ENCODE measurements around the gene NOP9. TPM values are rescaled to one million over a fixed set of nuclear protein-coding genes. Genes with fewer than 3 reads are reported as not detected.

NOP9 gene
- total RNA-seq, 1 experiment from 2014 or later = 39.4 TPM

- Histone ChIP-seq H3K9me2 (ENCODE audit: insufficient read depth) (no peaks in the 10 kb centered on the region), H3K27me3 (ENCODE audit: insufficient read depth, low read length) (no peaks in the 10 kb centered on the region), H3K9ac (ENCODE audit: low read length) (no peak overlapping the region), H3K4me3 (replicated peaks in 1 of 2; ENCODE audit: low read depth in 1 of 2, low read length in 2 of 2) (no peak overlapping the region), H4K20me1 (ENCODE audit: insufficient read depth) (no peaks in the 10 kb centered on the region), H3K9me3 (ENCODE audit: control insufficient read depth in 1 of 2, insufficient read depth in 1 of 2, low read depth in 1 of 2, low read length in 2 of 2) (no peaks in the 10 kb centered on the region), H3K79me2 (ENCODE audit: insufficient read depth, low read length) (no peaks in the 10 kb centered on the region), H2AFZ (ENCODE audit: low read depth, low read length, poor library complexity, severe bottlenecking) (no peak overlapping the region), H3K36me3 (ENCODE audit: control insufficient read depth in 1 of 2, insufficient read depth in 2 of 2, low read length in 2 of 2) (no peaks in the 10 kb centered on the region), H3K4me2 (ENCODE audit: low read length) (no peak overlapping the region), H3K27ac (ENCODE audit: low read depth, low read length) (no peak overlapping the region), H3K4me1 (ENCODE audit: control insufficient read depth in 1 of 2, insufficient read depth in 2 of 2, low read length in 2 of 2) (no peaks in the 10 kb centered on the region)
- ATAC-seq = no peak
- TF ChIP-seq RAD21 (IDR thresholded peaks at IDR 0.05; ENCODE audit: low read depth) (no peak), POLR2A (IDR thresholded peaks at IDR 0.05; ENCODE audit: borderline replicate concordance, extremely low read depth, insufficient read depth, insufficient read length) (no peak), EGR1 (IDR thresholded peaks at IDR 0.05; ENCODE audit: low read depth) (no peak), EZH2 (IDR thresholded peaks at IDR 0.05) (no peak), JUND (IDR thresholded peaks at IDR 0.05) (no peak), ELF1 (IDR thresholded peaks at IDR 0.05; ENCODE audit: borderline replicate concordance, low read depth) (no peak), MAX (IDR thresholded peaks at IDR 0.05) (no peak), POLR2AphosphoS5 (IDR thresholded peaks at IDR 0.05; ENCODE audit: low read depth, low read length) (no peak), CEBPB (IDR thresholded peaks at IDR 0.05; ENCODE audit: low read depth) (no peak), YY1 (IDR thresholded peaks at IDR 0.05; ENCODE audit: extremely low read depth, insufficient replicate concordance, low read depth, low read length) (no peak), CBX3 (IDR thresholded peaks at IDR 0.05; ENCODE audit: low read depth) (no peak), ATF3 (IDR thresholded peaks at IDR 0.05) (no peak), REST (IDR thresholded peaks at IDR 0.05; ENCODE audit: low read depth) (no peak), SIN3A (IDR thresholded peaks at IDR 0.05; ENCODE audit: low read depth) (no peak), SP1 (IDR thresholded peaks at IDR 0.05; ENCODE audit: low read depth) (no peak)
- no peak for DNase-seq (ENCODE audit: low read depth, low spot score)
- ChIA-PET POLR2A (no interaction called here), RAD21 (ENCODE audit: low non-redundant PET in 1 of 2, low total read pairs in 2 of 2, uncharacterized antibody in 2 of 2, unreplicated experiment in 2 of 2) (no interaction called here), CTCF (interaction anchor here (1.8 to 4.3 kb wide), 2 partner anchors 18 to 106 kb away, joined by 5 to 28 read pairs; no protein-coding TSS in a partner anchor)
- BruUV-seq (replicated peaks) = no TSS peak
- intact Hi-C loops (cut with micrococcal nuclease) = no loop called here
These were observed 26.3 kb downstream of the NOP9 start for GRCh38 chr14:24325963-24326362.
